Measurements from ENCODE around the gene EIF3K. TPM values are rescaled to one million over a fixed set of nuclear protein-coding genes. Genes with fewer than 3 reads are reported as not detected.

EIF3K gene
- total and polyA plus RNA-seq, 2 of the 8 experiments (the other 6 are each of a cell fraction or from before 2014, with no cell fraction given), result 329 to 937 TPM

DNA sequence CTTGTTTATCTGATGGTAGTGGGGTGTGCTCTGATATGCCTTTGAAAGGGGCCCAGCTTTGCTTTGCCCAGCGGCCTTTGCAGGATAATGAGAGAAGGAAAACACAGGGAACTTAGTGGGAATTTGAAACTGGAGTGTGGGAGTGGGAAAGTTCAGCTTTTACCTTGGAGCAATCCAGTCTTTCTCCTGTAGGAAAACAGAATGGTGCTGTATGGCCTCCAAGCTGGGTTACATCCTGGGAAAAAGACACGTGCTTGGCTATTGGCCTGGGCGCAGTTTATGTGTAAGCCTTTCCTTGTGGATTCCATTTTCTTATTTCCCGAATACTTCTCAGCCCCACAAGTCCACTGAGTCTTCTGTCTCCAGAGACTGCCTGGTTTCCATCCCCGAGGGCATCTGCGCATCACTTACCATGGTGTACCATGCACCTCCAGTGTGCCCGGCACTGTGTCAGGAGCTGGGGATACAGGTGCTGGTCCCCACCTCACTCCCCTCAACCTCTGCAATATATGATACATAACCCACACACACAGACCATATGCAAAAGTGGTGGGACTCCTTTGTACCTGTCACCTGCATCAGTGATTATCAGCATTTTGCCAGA, 60.0 kb downstream of the EIF3K start (continued):
- no peak for TF ChIP-seq SIX5 (IDR thresholded peaks at IDR 0.05; ENCODE audit: low read depth, low read length)
- no peak for TF ChIP-seq GABPA (IDR thresholded peaks at IDR 0.05; ENCODE audit: borderline replicate concordance, insufficient read depth, low read length)
- TF ChIP-seq RXRA (IDR thresholded peaks at IDR 0.05; ENCODE audit: insufficient read depth, low read depth, low read length), result no peak
- no peak for TF ChIP-seq RNF2 (IDR thresholded peaks at IDR 0.05; ENCODE audit: borderline replicate concordance, low read depth, low read length, missing control alignments, poor library complexity, severe bottlenecking)
- TF ChIP-seq, protein P1, sequence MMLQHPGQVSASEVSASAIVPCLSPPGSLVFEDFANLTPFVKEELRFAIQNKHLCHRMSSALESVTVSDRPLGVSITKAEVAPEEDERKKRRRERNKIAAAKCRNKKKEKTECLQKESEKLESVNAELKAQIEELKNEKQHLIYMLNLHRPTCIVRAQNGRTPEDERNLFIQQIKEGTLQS (IDR thresholded peaks at IDR 0.05; ENCODE audit: insufficient read depth, low read depth, low read length), result no peak
- no peak for TF ChIP-seq JUND (IDR thresholded peaks at IDR 0.05; ENCODE audit: low read length)
- no peak for TF ChIP-seq SRF (IDR thresholded peaks at IDR 0.05; ENCODE audit: low read depth, low read length)
- TF ChIP-seq ASH2L (IDR thresholded peaks at IDR 0.05; ENCODE audit: low read length), result no peak
- TF ChIP-seq KDM4A (IDR thresholded peaks at IDR 0.05; ENCODE audit: low read depth, low read length, severe bottlenecking), result no peak
- TF ChIP-seq CEBPB (IDR thresholded peaks at IDR 0.05; ENCODE audit: low read depth, low read length), result no peak
- TF ChIP-seq TAF1 (IDR thresholded peaks at IDR 0.05; ENCODE audit: low read depth, low read length), result no peak

Data from H1 (cell line).